HG02852 (cell line): ENCODE data around the gene IGFLR1.
"Not testable (repeated sequence)": the region's sequence is repeated elsewhere in the genome, so short reads cannot be mapped to it uniquely, and the experiment has no call there.

Experiments used
- ATAC-seq: cut with Tn5 transposase; IDR thresholded peaks from one replicate; pipeline ENCODE4 v1.9.1; 2021; ENCODE audit warnings: mild to moderate bottlenecking, moderate library complexity; ENCODE audit not compliant: unreplicated experiment

Gene IGFLR1

DNA sequence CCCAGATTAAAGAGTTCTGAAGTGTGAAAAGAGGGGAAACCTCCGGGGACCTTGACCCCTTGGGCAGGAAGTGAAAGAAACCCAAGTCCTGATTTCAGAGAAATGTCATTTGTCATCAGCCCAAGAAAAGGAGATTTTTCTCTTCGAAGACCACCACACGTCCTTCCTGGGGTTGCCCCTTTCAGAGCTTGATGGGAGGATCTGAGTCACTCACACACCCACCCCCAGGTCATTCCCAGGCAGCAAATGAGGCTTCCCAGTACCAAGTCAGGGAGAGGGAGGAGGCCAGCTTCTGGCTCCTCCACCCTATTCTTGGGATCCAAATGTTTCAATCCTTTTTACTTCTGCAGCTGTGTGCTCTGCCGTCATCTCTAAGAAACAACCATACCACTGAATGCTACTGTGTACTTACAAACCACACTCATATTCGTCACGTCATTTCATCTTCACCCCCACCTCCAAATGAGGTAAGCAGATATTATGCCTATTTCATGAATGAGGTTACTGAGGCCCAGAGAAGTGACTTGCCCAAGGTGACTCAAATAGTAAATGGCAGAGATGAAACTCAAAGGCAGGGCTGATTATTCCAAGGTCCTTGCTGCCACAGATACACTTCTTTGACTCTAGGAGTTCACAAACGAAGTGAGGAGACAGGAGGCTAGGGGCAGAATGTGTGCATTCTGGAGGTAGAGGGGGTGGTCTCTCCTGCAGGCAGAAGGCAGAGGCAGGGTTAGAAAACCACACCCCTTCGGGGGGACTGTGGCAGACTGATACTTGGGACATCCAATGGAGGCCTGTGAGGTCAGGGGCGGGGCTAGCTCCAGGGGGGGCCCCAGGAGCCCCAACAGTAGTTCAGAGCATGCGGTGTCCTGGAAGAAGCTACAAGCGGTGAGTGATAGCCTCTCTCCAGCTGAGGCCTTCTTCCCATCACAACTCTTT lies 29.4 kb downstream of the IGFLR1 start:
- no peak for ATAC-seq

DNA sequence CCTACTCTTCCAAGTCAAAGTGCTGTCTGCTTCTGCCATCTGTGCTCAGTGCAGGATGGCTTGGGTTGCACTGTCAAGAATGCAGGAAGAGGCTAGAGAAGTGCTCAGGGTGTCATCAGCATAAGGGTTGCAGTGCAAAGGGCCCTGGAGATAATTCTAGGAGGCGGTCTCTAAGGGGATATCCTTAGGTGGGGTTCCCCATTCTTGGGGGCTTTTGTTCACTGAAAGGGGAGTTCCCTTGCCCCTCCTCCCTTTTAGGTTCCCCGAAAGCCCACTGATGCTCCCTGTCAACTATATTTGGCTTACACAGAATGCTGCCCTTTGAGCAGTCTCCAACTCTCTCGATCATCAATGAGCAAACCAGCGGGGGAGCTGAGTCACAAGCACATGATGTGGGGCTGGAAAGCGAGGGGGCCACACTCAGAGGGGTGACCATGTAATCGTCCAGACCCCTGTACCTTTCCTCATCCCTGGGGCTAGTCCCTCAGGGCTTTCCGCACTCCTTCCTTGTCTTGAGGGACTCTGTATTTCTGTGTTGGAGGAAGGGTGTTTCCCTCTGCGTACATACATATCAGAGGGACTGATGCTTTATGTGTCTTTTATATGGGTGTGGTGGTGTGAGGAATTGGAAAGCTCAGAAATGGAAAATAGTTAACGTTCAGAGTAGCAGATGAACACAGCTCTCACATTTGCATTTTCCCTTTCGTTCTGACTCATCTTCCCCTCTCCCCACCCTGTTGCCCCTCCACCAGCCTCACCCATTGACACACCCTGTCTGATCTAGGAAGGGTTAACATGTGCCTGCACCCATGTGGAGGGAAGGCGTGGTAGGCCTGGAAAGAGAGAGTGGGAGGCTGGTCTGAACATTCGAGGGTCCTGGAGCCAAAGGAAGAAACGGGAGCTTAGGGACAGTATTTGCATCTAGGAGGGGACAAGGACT lies 31.2 kb downstream of the IGFLR1 start:
- ATAC-seq, result no peak

DNA sequence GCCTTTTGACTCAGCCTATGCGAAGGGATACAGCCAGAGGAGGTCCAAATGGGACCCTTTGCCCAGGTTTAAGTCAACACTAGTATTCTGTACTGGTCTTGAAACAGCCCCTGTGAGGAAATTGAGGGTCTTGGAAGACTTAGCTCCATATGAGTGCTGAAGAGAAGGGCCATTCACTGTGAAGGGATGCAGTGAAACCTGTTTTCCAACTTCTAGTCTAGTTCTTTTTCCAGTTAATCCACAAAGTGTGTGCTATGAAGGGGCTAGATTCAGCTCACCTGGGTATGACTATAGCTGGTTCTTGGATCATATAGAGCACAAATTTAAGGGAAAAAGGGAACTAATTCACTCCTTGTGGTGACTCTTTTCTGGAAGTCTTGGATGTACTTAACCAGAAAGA lies 33.9 kb downstream of the IGFLR1 start:
- ATAC-seq, result no peak

DNA sequence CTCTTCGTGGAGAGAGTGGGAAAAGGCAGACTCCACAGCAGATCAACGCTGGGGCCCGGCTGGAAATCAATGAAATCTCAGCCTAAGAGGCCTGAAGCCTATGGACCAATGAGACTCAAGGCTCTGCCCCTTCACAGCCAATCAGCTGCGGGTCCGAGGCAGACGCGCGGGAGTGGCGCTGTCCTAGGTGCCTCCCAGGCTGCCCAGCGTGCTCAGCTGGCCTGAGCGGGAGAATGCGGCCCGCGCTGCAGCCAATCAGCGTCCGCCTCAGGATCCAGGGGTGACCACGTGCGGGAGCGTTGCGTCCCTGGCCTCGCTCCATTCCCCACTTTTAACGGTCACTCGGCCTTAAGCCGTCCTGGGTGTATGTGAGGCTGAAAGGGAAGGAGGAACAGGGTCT lies 38.0 kb downstream of the IGFLR1 start, which contains the start of gene ZBTB32:
Gene ZBTB32 (plus strand): TSS at position 341 of the 400 bp plus-strand sequence. CDS start 10,069 bp downstream, outside the sequence.
- ATAC-seq, result no peak

DNA sequence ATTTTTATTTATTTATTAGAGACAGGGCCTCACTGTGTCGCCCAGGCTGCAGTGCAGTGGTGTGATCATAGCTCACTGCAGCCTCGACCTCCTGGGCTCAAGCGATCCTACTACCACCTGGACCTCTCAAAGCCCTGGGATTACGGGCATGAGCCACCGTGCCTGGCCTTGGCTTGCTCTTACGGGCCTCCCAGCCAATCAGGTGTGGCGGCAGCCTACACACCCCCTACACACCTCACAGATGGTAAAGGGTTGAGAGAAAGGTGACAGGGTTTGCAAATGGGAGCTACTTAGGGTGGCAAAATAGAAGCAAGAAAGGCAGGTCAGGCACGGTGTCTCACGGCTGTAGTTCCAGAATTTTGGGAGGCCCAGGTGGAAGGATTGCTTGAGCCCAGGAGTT lies 38.9 kb downstream of the IGFLR1 start:
- no peak for ATAC-seq

DNA sequence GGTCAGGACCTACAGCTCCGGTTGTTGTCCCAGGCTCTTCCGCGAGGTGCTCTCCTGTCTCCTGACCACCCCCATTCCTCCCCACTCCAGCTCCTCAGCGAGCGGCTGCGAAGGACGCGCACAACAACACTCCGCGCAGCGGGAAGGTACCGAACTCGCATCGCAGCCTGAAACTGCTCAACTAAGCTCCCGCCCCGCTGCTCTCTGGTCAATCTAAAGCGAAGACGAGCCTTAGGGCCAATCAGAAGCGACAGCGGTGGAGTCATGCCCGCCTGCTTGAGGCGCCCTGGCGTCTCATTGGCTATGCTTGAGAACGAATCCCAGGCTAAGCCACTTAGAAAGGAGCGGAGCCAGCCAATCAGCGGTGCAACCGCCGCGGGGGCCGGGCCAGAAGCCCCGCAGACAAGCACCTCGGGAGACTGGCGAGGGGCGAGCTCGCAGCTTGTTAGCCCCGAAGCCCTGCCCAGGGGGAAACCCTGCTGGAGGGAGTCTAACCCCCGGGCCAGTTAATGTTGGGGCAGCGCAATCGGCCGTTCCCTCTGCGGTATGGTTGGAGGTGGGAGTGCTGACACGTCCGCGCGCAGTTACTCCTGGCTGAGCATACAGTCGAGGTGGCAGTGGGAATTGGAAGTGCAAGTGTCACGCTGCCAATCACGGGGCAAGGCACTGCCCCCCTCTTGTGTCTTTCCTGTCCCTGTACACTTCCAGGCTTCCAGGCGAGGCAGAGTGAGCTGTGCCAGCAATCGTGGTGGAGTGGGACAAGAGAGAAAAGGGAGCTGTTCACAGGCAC lies 39.8 kb downstream of the IGFLR1 start:
- peak; percentile 95 for ATAC-seq

DNA sequence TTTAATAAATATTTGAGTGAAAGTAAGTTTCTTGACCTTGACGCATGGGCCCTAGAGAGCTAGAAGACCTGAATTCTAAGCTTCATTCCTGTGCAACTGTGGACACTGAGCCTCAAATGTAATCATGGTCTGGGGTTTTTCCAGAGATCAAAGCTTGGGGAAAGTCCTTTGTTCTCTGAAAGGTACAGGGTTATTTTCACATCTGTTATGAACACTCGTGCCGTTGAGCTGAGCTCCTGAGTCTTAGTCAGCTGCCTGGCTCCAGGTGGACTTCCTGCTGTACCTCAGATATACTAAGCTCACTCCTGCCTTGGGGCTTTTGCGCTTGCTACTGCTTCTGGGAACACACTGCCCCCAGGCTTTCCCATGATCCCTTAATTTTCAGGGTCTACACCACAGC lies 45.4 kb downstream of the IGFLR1 start:
- ATAC-seq, result no peak

DNA sequence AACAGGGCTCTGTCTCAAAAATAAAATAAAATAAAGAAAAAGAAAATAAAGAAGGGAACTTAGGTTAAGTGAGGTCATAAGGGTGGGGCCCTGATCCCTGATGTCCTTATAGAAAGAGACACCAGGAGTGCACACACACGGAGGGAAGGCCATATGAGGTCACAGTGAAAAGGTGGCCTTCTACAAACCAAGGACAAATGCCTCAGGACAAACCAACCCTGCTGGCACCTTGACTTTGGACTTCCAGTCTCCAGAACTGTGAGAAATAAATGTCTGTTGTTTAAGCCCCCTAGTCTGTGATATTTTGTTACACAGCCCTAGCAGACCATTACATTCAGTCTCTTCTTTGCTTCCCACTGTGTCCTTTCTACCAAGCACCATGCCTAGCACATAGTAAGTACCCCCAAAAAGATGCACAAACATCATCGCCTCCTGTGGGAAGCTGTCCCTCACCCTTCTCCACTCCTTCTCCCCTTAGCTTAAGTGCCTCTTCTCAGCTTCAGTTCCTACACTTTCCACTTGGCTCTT lies 46.3 kb downstream of the IGFLR1 start:
- no peak for ATAC-seq

DNA sequence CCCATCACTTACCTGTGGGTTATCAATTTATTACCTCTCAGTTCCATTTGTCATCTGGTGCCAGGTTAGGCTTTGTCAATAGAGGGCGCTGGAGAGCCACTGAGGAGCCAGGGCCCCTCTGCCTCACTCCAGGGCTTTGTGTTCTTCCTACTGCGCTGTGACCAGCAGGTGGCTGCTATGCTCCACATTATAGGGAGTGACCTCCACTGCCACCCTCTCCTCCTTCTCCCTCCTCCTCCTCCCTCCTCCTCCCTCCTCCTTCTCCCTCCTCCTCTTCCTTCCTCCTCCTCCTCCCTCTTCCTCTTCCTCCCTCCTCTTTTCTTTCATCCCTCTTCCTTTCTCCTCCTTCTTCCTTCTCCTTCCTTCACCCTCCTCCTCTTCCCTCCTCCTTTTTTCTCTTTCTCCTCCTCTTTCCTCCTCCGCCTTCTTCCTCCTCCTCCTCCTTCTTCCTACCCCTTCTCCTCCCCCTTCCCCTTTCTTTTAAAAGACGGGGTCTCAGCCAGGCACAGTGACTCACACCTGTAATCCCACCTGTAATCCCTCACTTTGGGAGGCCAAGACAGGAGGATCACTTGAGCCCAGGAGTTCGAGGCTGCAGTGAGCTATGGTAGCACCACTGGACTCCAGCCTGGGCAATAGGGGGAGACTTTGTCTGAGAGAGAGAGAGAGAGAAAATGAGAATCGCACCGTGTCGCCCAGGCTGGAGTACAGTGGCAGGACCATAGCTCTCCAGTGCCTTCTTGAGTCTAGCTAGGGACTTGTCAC lies 48.2 kb downstream of the IGFLR1 start:
- ATAC-seq, result peak; percentile 66

DNA sequence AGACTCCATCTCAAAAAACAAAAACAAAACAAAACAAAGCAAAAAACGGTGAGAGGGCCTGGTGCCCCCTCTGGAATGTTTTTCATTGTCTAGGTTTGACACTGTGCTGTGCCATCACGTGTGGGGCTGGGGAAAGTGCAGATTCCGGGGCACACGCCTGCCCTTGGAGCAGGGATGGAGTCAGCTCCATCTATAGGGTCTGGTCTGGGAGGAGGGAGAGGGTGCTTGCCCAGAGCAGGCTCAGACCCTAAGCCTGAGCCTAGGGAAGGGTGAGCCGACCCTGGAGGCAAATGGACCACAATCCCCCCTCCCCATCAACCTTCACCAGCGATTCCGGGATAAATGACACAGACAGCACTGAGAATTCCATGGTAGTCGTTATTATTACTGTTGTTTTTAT lies 48.8 kb downstream of the IGFLR1 start:
- no peak for ATAC-seq

DNA sequence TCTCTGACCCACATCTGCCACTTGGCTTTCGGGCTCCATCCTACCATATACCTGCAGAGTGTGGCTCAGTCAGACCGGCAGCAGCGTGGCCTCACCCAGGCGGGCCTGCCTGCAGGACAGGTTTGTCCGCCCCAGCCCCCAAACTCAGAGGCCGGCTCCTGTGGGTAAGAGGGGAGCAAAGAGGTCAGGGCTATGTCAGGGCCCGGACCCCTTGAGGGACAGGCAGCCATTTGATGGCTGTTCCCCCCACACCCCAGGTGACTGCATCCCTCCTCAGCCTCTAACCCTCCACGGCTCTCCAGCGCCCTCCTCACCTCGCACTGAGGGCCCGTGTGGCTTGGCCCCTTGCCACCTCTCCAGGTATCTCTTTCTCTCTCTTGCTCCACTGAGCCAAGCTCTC lies 50.2 kb downstream of the IGFLR1 start:
- no peak for ATAC-seq

DNA sequence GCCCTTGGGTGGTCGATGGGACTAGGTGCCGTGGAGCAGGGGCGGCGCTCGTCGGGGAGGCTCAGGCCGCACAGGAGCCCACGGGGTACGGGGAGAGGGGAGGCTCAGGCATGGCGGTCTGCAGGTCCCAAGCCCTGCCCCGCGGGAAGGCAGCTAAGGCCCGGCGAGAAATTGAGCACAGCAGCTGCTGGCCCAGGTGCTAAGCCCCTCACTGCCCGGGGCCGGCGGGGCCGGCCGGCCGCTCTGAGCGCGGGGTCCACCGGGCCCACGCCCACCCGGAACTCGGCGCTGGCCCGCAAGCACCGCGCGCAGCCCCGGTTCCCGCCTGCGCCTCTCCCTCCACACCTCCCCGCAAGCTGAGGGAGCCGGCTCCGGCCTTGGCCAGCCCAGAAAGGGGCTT lies 51.1 kb downstream of the IGFLR1 start:
- not testable (repeated sequence) for ATAC-seq

DNA sequence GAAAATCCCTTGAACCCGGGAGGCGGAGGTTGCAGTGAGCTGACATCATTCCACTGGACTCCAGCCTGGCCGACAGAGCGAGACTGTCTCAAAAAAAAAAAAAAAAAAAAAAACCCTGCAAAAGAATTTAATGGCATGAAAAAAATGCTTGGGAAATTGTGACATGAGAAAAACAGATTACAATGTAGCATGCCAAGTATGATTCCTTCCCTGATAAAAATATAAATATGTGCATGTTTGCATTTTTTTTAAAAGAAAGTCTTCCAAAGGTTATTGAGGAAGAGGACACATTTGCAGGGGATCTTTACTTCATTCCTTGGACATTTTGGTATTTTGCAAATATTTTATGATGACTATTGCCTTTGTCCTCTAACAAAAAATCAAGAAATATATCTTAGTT lies 52.4 kb downstream of the IGFLR1 start:
- ATAC-seq, result no peak
